Osteocyte (in vitro differentiated cells): Measurements from ENCODE around the gene UNC13D. TPM values are rescaled to one million over a fixed set of nuclear protein-coding genes. Genes with fewer than 3 reads are reported as not detected.

Experiments
- DNase-seq: peaks from one replicate; pipeline ENCODE4 v3.0.0; 2021; ENCODE audit warnings: mixed read lengths; ENCODE audit not compliant: unreplicated experiment; ENCODE audit errors: extremely low spot score
- H3K27ac Mint-ChIP-seq: one replicate; pipeline ENCODE4 v1.8.0; 2021; ENCODE audit warnings: mild to moderate bottlenecking, mixed read lengths; ENCODE audit not compliant: unreplicated experiment
- H3K27me3 Mint-ChIP-seq: one replicate; pipeline ENCODE4 v1.8.0; 2021; ENCODE audit warnings: mixed read lengths; ENCODE audit not compliant: unreplicated experiment
- H3K36me3 Mint-ChIP-seq: one replicate; pipeline ENCODE4 v1.8.0; 2021; ENCODE audit warnings: mixed read lengths; ENCODE audit not compliant: unreplicated experiment
- H3K4me1 Mint-ChIP-seq: one replicate; pipeline ENCODE4 v1.8.0; 2021; ENCODE audit warnings: mixed read lengths; ENCODE audit not compliant: unreplicated experiment
- H3K4me3 Mint-ChIP-seq: one replicate; pipeline ENCODE4 v1.8.0; 2021; ENCODE audit warnings: mild to moderate bottlenecking, moderate library complexity, mixed read lengths; ENCODE audit not compliant: unreplicated experiment
- H3K9me3 Mint-ChIP-seq: one replicate; pipeline ENCODE4 v1.8.0; 2021; ENCODE audit warnings: mixed read lengths; ENCODE audit not compliant: unreplicated experiment
- CTCF ChIP-seq: fragments of 200-600 bp; sonication (generic); IDR thresholded peaks from 2 replicates; pipeline ENCODE4 v1.5.0; 2021; ENCODE audit warnings: antibody characterized with exemption, mild to moderate bottlenecking, moderate library complexity
- total RNA-seq: library from RNA; stranded (reverse); gene quantifications from 2 replicates; pipeline ENCODE4 v1.2.1, GENCODE V29; 2021

Gene UNC13D
- total RNA-seq, 1 donor from 2014 or later, result 3.6 TPM

DNA sequence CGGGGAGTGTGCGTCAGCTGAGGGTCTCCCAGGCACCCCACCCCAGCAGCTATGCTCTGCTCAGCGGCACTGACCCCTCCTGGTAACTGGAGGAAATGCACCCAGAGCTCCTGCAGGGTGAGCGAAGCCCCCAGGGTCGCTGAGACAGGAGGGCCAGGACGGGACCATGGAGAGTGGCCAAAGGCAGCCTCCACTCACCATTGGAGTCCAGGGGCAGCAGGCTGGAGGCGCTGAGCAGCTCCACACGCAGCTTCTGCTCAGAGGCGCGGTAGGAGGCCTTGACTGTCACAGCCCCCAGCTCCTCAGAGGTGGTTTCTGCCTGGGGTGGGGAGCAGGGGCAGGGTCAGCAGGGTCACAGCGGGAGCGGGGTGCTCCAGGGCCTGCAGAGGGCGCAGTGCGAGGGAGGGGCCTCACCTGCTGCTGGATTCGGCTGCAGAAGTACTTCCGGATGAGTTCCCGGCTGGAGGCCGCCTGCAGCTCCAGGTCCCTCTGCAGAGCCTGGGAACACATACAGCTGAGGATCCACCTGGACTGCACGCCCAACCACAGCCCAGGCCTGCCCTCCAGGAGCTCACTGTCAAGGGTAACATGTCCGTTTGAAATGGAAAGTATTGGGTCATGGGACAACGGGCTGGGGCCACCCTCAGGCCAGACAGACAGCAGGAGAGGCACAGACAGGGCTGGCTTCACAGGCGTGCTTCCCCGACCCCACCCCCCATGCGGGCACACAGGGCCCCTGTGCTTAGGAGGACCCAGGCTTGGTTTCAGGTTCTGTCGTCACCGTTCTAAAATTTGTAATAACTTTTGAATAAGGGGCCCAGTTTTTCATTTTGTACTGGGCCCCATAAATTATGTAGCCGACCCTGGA is 13.8 kb downstream of the UNC13D start:
- peaks cover 18% of the 10 kb centered on the region for H3K4me1 Mint-ChIP-seq
- H3K27ac Mint-ChIP-seq, result no peak overlapping the region
- H3K27me3 Mint-ChIP-seq, result no peaks in the 10 kb centered on the region
- peak; percentile 53 for TF ChIP-seq CTCF
- H3K9me3 Mint-ChIP-seq, result no peaks in the 10 kb centered on the region
- DNase-seq, result no peak
- no peak overlapping the region for H3K4me3 Mint-ChIP-seq
- peaks cover 2% of the 10 kb centered on the region for H3K36me3 Mint-ChIP-seq

GRCh38 chr17:75829747-75830146 is 14.5 kb downstream of the UNC13D start:
- no peak for TF ChIP-seq CTCF
- Mint-ChIP-seq H3K9me3 (no peaks in the 10 kb centered on the region), H3K4me1 (peaks cover 20% of the 10 kb centered on the region), H3K36me3 (peaks cover 3% of the 10 kb centered on the region), H3K27ac (no peak overlapping the region), H3K27me3 (no peaks in the 10 kb centered on the region), H3K4me3 (no peak overlapping the region)
- DNase-seq, result no peak

GRCh38 chr17:75828741-75829140 is 15.5 kb downstream of the UNC13D start:
- Mint-ChIP-seq H3K36me3 (peaks cover 3% of the 10 kb centered on the region), H3K27me3 (no peaks in the 10 kb centered on the region), H3K9me3 (no peaks in the 10 kb centered on the region), H3K4me3 (no peak overlapping the region), H3K27ac (no peak overlapping the region), H3K4me1 (peaks cover 24% of the 10 kb centered on the region)
- TF ChIP-seq CTCF, result no peak
- DNase-seq, result no peak

DNA sequence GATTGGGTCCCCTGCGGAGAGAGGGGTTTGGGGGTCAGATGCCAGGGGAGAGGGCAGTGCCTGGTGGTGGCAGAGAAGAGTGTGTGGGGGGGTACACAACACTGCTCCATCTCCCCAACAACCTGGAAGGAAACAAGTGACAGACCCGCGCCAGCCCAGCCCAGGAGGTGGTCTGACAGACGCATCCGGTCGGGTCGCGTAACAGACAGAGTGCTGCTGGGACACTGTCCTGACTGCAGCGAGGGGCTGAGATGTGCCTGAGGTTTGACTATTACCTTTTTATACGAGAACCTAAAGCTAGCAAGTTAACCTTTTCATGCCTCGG is 16.2 kb downstream of the UNC13D start:
- TF ChIP-seq CTCF, result no peak
- Mint-ChIP-seq H3K36me3 (peaks cover 3% of the 10 kb centered on the region), H3K27ac (peak overlapping the region; percentile 27), H3K4me3 (no peak overlapping the region), H3K9me3 (no peaks in the 10 kb centered on the region), H3K27me3 (no peaks in the 10 kb centered on the region), H3K4me1 (peaks cover 24% of the 10 kb centered on the region)
- DNase-seq, result no peak

DNA sequence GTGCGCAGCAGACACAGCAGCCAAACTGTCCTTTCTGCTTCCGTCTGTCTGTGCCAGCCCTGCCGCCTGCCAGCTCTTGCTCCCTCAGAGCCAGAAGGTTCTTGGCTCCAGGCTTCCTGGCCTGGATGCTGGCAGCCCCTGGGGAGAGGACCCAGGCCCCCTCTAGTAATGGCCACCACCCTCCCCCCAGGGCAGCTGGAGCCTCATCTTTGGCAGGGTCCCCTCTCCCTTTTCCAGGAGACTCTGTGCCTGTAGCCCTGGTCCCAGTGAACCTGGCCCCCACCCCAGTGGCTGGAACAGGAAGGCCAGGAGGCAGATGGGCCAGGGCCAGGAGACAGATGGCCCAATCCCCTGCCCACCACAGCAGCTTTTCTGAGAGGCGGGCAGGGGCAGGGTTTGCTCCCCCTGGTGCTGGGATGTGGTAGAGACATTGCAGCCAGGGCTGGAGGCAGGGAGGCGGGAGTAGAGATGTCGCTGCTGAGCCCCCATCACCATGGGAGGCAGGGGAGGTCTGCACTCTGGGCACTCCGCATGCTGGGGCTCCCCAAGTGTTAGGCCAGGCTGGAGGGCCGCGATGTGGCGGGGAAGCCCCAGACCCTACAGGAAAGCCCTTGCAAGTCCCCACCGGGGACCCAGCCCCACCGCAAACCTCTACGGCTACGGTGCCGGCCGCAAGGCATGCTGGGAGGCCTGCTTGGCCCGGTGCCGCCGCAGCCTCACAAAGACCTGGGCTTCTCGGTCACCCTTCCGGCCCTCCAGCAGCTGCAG is 16.7 kb downstream of the UNC13D start:
- Mint-ChIP-seq H3K36me3 (peaks cover 3% of the 10 kb centered on the region), H3K27me3 (no peaks in the 10 kb centered on the region), H3K4me3 (no peak overlapping the region), H3K4me1 (peaks cover 24% of the 10 kb centered on the region), H3K27ac (peak overlapping the region; percentile 56), H3K9me3 (no peaks in the 10 kb centered on the region)
- DNase-seq, result no peak
- peak; percentile 76 for TF ChIP-seq CTCF
